Smooth muscle cell (in vitro differentiated cells): ENCODE data around the gene DSTN. TPM values are rescaled to one million over a fixed set of nuclear protein-coding genes. Genes with fewer than 3 reads are reported as not detected.

Source experiments
- DNase-seq: peaks from one replicate; lab custom pipeline; 2025; ENCODE audit not compliant: unreplicated experiment; lab: John Stamatoyannopoulos, UW
- H2AFZ ChIP-seq: fragments of 200-600 bp; sonication (generic); 2 replicates; pipeline ENCODE4 v1.6.0; 2016; ENCODE audit warnings: antibody characterized with exemption, low read depth, mild to moderate bottlenecking
- H3F3A ChIP-seq: fragments of 200-600 bp; sonication (generic); 2 replicates; pipeline ENCODE4 v1.6.0; 2017; ENCODE audit warnings: antibody characterized with exemption, low read depth
- H3K27ac ChIP-seq: fragments of 200-600 bp; sonication (generic); 2 replicates; pipeline ENCODE4 v1.5.1; 2016; ENCODE audit warnings: low read depth, mild to moderate bottlenecking
- H3K27me3 ChIP-seq: fragments of 200-600 bp; sonication (generic); 2 replicates; pipeline ENCODE4 v1.6.1; 2016; ENCODE audit warnings: low read depth, mild to moderate bottlenecking
- H3K36me3 ChIP-seq: fragments of 200-600 bp; sonication (generic); 2 replicates; pipeline ENCODE4 v1.5.1; 2016; ENCODE audit warnings: low read depth
- H3K4me1 ChIP-seq: fragments of 200-600 bp; sonication (generic); 2 replicates; pipeline ENCODE4 v1.5.1; 2016; ENCODE audit warnings: low read depth
- H3K4me2 ChIP-seq: fragments of 200-600 bp; sonication (generic); 2 replicates; pipeline ENCODE4 v1.6.0; 2016; ENCODE audit warnings: mild to moderate bottlenecking
- H3K4me3 ChIP-seq: fragments of 200-600 bp; sonication (generic); 2 replicates; pipeline ENCODE4 v1.5.1; 2016; ENCODE audit warnings: mild to moderate bottlenecking
- H3K79me2 ChIP-seq: fragments of 200-600 bp; sonication (generic); 2 replicates; pipeline ENCODE4 v1.6.0; 2016; ENCODE audit warnings: low read depth, mild to moderate bottlenecking
- H3K9ac ChIP-seq: fragments of 200-600 bp; sonication (generic); 2 replicates; pipeline ENCODE4 v1.6.0; 2016; ENCODE audit warnings: low read depth
- H3K9me3 ChIP-seq: fragments of 200-600 bp; sonication (generic); replicated peaks from 2 replicates; pipeline ENCODE4 v1.5.1; 2016; ENCODE audit warnings: low read depth
- H4K20me1 ChIP-seq: fragments of 200-600 bp; sonication (generic); 2 replicates; pipeline ENCODE4 v1.6.0; 2016; ENCODE audit warnings: low read depth
- WGBS: methylation state at CpG from one replicate; pipeline ENCODE4 v1.1.7; 2016; ENCODE audit warnings: low lambda C conversion rate; 5-methylcytosine and 5-hydroxymethylcytosine counted together
- polyA plus RNA-seq: library from polyadenylated mRNA; unstranded; fragments of >200 nt; fragmentation: Nextera tagmentation; extraction: Ambion mirVana; gene quantifications from 2 replicates; pipeline ENCODE4 v1.2.1, GENCODE V29; 2016
- total RNA-seq: library from RNA; depleted of rRNA; stranded (reverse); fragments of >200 nt; gene quantifications from 2 replicates; pipeline ENCODE4 v1.2.3, GENCODE V29; 2014
- TF ChIP-seq, protein P1 (sequence below): fragments of 200-600 bp; sonication (generic); IDR thresholded peaks from 2 replicates; pipeline ENCODE4 v1.5.1; 2017; ENCODE audit warnings: borderline replicate concordance, mild to moderate bottlenecking, antibody characterized with exemption; ENCODE audit not compliant: insufficient read depth, poor library complexity, severe bottlenecking

The DSTN gene
- total and polyA plus RNA-seq, 2 experiments from 2014 or later = 486 to 534 TPM

DNA sequence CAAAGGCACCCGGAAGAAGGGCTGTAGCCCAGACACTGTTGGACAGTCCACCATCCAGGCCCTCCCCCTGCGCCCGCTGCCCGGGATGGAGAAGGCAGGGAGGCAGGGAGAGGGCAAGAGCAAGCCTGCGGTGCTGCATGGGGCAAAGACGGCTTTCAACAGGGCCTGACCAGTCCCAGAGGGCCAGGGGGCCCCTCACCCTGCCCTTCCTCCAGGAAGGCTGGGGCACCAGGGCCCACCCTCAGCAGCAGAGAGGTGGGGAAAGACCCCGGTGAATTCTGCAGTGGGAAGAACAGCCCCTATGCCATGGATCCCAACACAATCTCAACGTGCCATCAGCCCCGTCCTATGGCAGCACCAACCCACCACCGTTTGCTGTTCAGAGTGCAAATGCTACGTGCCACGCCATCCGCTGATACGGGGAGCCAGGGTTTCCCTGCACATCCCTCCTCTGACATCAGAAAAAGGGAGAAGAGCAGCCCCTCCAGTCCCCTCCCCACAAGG, 71.1 kb downstream of the DSTN start:
- Histone ChIP-seq H3K4me2 (no peak overlapping the region), H3K27me3 (no peaks in the 10 kb centered on the region), H3K4me3 (no peak overlapping the region), H3K27ac (no peak overlapping the region), H3K9ac (no peak overlapping the region), H3K36me3 (peaks cover 8% of the 10 kb centered on the region), H2AFZ (no peak overlapping the region), H3K79me2 (peaks cover 79% of the 10 kb centered on the region), H3K4me1 (peaks cover 3% of the 10 kb centered on the region), H4K20me1 (peaks cover 100% of the 10 kb centered on the region), H3K9me3 (no peaks in the 10 kb centered on the region), H3F3A (no peaks in the 10 kb centered on the region)
- TF ChIP-seq, protein P1, sequence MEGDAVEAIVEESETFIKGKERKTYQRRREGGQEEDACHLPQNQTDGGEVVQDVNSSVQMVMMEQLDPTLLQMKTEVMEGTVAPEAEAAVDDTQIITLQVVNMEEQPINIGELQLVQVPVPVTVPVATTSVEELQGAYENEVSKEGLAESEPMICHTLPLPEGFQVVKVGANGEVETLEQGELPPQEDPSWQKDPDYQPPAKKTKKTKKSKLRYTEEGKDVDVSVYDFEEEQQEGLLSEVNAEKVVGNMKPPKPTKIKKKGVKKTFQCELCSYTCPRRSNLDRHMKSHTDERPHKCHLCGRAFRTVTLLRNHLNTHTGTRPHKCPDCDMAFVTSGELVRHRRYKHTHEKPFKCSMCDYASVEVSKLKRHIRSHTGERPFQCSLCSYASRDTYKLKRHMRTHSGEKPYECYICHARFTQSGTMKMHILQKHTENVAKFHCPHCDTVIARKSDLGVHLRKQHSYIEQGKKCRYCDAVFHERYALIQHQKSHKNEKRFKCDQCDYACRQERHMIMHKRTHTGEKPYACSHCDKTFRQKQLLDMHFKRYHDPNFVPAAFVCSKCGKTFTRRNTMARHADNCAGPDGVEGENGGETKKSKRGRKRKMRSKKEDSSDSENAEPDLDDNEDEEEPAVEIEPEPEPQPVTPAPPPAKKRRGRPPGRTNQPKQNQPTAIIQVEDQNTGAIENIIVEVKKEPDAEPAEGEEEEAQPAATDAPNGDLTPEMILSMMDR = no peak
- 100% methylated on average over 13 of the region's 14 CpGs for WGBS
- no peak for DNase-seq

DNA sequence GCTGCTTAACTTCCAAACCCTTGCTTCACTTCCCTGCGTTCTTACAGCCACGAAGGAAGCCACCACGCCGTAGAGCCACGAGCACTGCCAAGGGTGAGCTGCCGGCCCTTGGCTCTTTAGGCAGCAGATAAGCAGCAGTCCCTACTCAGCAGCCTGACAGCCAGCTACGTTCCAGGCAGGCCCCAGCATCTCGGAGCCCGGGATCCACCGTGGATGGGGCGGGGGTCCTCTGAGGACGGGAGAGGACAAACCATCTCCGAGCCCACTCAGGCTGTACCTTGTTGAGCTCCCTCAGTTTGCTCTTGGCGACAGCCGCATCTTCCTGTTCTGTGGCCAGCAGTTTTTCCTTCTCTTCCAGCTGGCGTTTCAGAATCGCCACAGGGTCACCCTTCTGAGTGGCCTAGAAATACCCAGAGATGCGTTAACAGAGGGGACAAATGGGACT, 71.7 kb downstream of the DSTN start:
- peaks cover 8% of the 10 kb centered on the region for H3K4me1 ChIP-seq
- no peaks in the 10 kb centered on the region for H3K27me3 ChIP-seq
- no peak for DNase-seq
- H3K4me2 ChIP-seq = no peak overlapping the region
- H3K79me2 ChIP-seq = peaks cover 84% of the 10 kb centered on the region
- no peak overlapping the region for H3K4me3 ChIP-seq
- H2AFZ ChIP-seq = no peak overlapping the region
- H3K36me3 ChIP-seq = peaks cover 3% of the 10 kb centered on the region
- H4K20me1 ChIP-seq = peaks cover 100% of the 10 kb centered on the region
- no peaks in the 10 kb centered on the region for H3F3A ChIP-seq
- no peak overlapping the region for H3K9ac ChIP-seq
- TF ChIP-seq, protein P1 = no peak
- H3K27ac ChIP-seq = no peak overlapping the region
- WGBS = 96% methylated on average over 18 of the region's 18 CpGs
- H3K9me3 ChIP-seq = no peaks in the 10 kb centered on the region

DNA sequence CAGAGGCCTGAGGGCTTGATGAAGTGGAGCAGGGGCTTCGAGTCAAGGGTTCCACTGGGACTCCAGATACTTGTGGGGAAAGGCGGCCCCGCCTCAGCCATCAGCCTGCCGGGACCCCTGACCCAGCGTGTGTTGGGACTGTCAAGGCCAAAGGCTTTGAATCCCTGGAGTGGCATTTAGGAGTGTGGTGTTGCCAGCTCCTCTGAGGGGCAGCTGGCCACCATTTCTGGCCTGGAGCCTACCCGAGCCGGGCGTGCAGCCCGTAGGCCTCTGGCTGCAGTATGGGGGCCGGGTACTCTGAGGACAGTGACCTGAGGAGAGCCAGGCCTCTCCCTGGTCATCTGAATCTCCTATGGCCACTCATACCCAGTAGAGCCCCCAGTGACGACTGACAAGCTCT, 72.1 kb downstream of the DSTN start:
- Histone ChIP-seq H3F3A (no peaks in the 10 kb centered on the region), H3K9ac (no peak overlapping the region), H3K36me3 (no peaks in the 10 kb centered on the region), H3K79me2 (peaks cover 89% of the 10 kb centered on the region), H4K20me1 (peaks cover 100% of the 10 kb centered on the region), H3K4me1 (peaks cover 11% of the 10 kb centered on the region), H2AFZ (no peak overlapping the region), H3K9me3 (no peaks in the 10 kb centered on the region), H3K4me3 (no peak overlapping the region), H3K4me2 (no peak overlapping the region), H3K27me3 (no peaks in the 10 kb centered on the region), H3K27ac (no peak overlapping the region)
- 94% methylated on average over 11 of the region's 11 CpGs for WGBS
- TF ChIP-seq, protein P1 = no peak
- no peak for DNase-seq
